HG03045 (cell line): Measurements from ENCODE around the gene SOX30.
"Not testable (repeated sequence)": the region's sequence is repeated elsewhere in the genome, so short reads cannot be mapped to it uniquely, and the experiment has no call there.

ENCODE experiments used
- ATAC-seq: cut with Tn5 transposase; IDR thresholded peaks from one replicate; pipeline ENCODE4 v1.9.1; 2021; ENCODE audit warnings: mild to moderate bottlenecking, moderate library complexity; ENCODE audit not compliant: unreplicated experiment

The SOX30 gene

GRCh38 chr5:157652377-157652692 is at the start of gene SOX30:
Gene SOX30, minus strand, starts transcription at chr5:157652438. Its CDS starts 360 bp downstream, at chr5:157652078.
- ATAC-seq = no peak

DNA sequence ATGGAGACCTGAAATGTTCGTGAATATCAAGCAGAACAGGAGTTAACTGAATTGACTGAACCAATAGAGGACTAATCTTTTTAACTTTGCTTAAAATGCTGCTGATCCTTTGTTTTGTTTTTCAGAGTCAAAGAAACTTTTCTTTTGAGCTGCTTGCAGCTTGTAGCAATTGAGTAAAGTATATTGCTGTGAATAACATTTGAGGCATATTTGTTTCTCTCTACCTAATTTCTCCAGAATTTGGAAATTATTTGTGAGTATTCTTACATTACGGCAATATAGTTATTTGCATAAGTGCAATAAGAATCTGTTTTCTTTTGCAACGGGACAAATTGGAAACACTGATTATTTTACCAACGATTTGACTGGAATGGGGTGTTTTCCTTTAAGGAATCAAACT is 46.4 kb upstream of the SOX30 start:
- ATAC-seq = not testable (repeated sequence)

GRCh38 chr5:157696154-157696553 is 43.9 kb upstream of the SOX30 start:
- not testable (repeated sequence) for ATAC-seq

GRCh38 chr5:157693816-157694215 is 41.6 kb upstream of the SOX30 start:
- not testable (repeated sequence) for ATAC-seq

DNA sequence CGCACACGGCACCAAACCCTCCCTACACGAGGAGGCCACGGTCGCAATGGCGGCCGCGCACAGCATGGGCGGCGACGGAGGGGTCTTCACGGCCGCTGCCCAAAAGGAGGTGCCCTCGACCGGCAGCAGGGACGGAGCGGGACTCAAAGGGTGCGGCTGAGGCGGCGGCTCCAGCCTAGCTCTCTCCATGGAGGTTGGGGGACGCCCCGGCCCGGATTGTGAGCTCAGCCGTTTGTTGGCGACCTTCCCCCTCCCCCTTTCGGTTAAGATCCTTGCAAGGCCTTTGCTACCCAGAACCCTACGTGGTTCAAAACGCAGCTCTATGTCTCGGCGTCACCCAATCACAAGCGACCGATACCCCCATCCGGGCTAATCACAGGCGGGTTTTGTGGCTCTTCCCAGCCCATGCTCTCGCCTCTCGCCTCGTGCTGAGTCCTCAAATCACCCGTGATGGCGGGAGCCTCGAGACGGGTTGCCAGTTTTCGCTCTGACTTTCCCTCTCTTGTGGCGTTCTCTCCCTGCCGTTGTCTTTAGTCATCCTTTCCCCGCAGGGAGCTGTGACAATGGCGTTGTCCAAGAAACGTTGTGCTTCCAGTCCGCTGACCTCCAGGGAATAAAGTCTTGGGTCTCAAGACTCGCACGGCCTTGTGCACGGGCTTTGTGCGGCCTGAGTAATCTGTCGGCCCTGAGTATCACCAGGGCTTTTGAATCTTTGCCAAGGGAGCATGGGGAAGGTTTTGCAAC is 38.6 kb upstream of the SOX30 start:
- no peak for ATAC-seq

DNA sequence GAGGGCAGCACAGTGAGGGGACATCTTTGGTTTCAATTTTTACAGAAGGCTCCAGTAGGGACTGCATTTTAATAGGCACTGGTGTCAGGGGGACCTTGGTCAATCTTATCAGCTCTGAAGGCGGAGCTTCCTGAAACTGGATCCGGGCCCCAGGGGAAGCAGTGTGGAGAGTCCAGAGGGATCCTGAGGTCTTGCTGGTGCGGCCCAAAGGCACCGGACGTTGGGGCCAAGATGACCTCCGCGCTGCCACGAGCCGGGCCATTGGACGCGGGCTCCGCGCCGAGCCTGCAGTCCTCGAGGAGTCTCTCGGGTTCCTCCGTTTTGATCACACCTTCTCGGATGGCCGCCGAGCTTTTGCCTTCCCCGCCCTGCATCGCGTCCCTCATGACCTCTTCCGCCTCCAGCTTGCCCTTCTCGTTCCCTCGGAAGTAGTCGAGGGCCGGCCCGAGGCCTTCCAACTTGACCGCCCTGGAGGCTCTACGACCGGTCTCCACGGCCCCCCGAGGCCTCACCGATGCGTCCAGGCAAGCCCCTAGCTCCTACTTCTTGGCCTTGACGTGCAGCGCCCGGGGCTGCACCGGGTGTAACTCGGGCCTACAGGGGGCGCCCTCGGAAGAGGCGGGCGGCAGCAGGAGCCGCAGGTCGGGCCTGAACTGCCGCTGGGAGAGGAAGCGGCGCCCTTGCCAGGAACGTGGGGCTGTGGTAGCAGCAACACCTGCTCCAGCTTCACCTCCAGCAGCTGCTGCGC is 37.9 kb upstream of the SOX30 start:
- ATAC-seq = no peak

- ATAC-seq = no peak
These were observed 34.9 kb upstream of the SOX30 start for GRCh38 chr5:157687198-157687554.

DNA sequence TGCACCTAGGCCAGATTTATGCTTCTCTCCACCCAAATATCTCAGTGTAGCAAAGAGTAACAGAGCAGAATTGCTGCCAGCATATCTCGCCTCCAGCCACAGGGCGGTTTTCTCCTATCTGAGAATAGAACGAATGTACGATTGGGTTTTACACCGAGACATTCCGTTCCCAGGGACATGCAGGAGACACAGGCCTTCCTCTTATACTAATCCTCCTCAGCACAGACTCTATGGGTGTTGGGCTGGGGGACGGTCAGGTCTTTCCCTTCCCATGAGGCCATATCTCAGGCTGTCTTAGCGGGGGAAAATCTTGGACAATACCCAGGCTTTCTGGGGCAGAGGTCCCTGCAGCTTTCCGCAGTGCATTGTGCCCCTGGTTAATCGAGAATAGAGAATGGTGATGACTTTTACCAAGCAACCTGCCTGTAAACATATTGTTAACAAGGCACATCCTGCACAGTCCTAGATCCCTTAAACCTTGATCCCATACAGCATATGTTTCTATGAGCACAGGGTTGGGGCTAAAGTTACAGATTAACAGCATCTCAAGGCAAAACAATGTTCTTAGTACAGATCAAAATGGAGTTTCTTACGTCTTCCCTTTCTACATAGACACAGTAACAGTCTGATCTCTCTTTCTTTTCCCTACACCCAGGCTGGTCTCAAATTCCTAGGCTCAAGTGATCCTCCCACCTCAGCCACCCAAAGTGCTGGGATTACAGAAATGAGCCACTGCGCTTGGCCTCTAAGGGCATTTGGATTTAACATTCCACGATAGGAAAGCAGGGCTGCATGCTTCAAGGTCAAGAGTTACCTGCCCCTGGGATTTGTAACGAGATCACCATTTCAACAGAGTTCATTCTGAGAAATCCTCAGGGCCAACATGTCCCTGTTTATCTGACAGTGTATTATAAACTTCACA is 34.3 kb upstream of the SOX30 start:
- not testable (repeated sequence) for ATAC-seq

DNA sequence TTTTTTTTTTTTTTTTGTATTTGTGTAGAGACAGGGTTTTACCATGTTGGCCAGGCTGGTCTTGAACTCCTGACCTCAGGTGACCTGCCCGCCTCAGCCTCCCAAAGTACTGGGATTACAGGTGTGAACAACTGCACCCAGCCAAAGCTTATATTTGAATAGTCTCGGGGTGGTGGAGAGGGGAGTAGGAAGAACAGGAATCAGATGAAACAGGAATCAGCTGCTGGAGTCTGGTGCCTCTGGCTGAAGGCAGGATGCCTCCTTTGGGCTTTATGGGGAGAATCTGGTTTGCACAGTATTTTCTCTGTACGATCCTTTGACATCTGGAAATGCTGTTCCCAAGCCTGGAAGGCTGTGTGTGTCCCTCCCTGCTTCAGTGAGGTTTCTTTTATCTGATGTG is 30.0 kb upstream of the SOX30 start:
- no peak for ATAC-seq

GRCh38 chr5:157681048-157681447 is 28.8 kb upstream of the SOX30 start:
- no peak for ATAC-seq

DNA sequence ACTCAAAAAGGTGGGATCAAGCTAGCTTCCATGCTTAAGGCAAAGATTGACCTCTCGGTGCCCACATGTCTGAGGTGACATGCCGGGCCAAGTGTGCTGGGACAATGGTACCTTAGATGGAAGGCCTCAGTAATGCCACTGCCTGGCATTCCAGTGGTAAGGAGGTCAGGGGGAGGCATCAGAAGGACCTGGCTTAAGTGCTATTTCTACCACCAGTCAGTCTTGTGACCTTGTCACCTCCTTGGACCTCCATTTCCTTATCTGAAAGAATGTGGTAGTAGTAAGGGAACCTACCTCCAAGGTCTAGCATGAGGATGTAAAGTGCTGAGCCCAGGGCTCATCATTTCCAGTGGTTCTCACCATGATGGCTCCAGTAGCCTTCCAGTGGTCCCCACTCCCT is 28.0 kb upstream of the SOX30 start:
- no peak for ATAC-seq

DNA sequence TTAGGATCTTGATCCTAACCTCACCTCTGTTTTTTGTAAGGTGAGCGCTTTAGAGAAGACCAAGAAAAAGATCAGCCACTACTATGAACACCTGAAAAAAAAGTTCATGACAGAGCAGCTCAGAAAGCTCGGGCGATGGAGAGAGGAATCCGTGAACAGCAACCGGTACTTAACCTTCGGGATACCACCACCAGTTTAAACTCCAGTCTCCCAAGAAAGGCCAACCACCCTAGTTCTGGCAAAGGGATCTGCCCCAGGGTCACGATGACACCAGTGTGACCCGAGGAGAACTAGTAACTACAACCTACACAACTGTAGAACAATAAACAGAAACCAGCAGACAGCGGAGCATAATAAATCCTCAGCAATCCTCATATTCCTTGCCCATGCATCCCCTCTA is 27.6 kb upstream of the SOX30 start:
- ATAC-seq = no peak

- ATAC-seq = no peak
These were observed 25.7 kb upstream of the SOX30 start for GRCh38 chr5:157677931-157678330.

- ATAC-seq = not testable (repeated sequence)
These were observed 22.1 kb upstream of the SOX30 start for GRCh38 chr5:157674351-157674750.

GRCh38 chr5:157672976-157673375 is 20.7 kb upstream of the SOX30 start:
- no peak for ATAC-seq

DNA sequence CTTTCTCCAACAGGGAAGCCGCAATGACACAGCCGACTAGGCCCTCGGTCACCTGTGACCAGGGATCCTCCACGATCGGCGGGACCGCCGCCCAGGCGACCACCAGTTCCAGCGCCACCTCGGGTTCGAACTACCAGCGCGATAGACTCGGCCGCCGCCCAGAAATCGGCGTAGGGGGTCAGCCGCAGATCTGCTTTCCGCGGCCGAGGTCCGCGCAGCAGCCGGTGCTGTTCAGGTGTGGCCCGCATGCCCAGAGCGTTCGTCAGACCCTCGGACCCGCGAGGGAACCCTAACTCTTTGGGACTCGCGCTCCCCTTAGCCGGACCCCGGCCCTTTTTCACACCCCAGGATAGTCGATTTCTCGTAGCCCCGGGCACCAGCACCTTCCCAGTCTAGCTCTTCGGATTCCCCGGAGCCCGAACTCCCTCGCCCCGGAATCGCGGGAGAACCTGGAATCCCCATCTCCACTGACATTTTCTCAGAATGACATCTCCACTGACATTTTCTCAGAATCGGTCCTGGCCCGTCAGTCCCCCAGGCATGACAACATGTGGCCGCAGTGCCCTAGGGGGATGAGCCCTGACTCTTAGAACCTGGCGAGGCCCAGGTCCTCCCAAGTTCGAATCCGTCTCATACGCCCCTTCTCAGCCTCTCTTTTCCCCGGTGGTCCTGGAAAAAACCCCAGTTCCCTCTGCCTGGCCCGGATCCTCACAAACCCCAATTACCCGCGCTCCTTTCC is 19.5 kb upstream of the SOX30 start:
- no peak for ATAC-seq

DNA sequence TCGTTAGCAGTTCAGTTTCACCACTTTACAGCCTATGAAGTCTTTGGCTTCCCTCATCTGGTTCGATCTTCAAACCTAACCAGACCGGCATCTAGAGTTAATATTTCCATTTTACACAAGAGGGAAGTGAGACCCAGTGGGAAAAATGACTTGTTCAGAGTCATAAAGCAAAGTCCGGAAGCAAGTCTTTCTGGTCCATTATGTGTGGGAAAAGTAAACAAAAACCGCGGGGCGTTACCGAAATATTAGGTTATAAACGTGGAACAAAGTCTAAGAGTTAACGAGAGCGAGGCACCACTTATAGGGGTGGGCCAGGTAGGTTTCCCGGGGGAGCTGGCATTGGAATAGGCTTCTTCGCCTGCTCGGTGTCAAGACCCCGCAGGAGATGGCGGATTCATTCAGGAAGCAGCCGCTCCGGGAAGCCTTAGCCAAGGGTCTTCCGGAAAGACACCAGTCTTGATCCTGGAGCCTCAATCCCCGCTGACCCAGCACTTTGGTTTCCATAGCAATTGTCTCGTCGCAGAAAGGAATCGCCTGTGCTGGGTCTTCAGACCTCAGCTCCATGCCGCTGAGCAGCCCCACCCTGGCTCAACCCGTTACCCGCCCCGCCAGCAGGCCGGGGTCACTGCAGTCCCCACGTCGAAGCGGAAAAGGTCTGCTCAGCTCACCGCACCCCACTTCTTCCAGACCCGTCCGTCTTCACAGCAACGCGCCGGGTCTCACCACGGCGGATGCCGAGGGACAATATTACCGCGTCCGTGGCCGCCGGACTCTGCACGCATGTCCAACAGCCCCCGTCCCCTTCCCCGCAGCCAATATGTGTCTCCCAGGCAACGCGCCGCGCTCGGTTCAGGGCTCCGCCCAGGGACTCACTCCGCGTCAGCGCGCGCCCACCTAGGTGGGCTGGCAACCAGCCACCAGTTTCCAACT is 18.7 kb upstream of the SOX30 start, which contains the start of gene C5orf52:
TSS of gene C5orf52 (plus strand) at position 872 of the 930 bp plus-strand sequence. CDS start 82 bp downstream, outside the sequence.
- peak; percentile 41 for ATAC-seq

GRCh38 chr5:157669701-157670097 is 17.5 kb upstream of the SOX30 start:
- no peak for ATAC-seq

GRCh38 chr5:157668356-157668755 is 16.1 kb upstream of the SOX30 start:
- no peak for ATAC-seq
